Measurements from ENCODE around the gene DUSP6. TPM values are rescaled to one million over a fixed set of nuclear protein-coding genes. Genes with fewer than 3 reads are reported as not detected.
A peak's percentile ranks its signal among the peaks of the same experiment; 100 is the strongest.

The DUSP6 gene
- total RNA-seq, 1 donor from 2014 or later: 24.8 TPM

- Mint-ChIP-seq H3K27ac (peak overlapping the region; percentile 27), H3K27me3 (ENCODE audit: low read depth) (peaks cover 38% of the 10 kb centered on the region), H3K4me3 (peak overlapping the region; percentile 84), H3K36me3 (no peaks in the 10 kb centered on the region), H3K4me1 (peaks cover 66% of the 10 kb centered on the region), H3K9me3 (no peaks in the 10 kb centered on the region)
- no peak for DNase-seq (ENCODE audit: low spot score in 2 of 2, unreplicated experiment in 2 of 2)
- TF ChIP-seq, protein P1, sequence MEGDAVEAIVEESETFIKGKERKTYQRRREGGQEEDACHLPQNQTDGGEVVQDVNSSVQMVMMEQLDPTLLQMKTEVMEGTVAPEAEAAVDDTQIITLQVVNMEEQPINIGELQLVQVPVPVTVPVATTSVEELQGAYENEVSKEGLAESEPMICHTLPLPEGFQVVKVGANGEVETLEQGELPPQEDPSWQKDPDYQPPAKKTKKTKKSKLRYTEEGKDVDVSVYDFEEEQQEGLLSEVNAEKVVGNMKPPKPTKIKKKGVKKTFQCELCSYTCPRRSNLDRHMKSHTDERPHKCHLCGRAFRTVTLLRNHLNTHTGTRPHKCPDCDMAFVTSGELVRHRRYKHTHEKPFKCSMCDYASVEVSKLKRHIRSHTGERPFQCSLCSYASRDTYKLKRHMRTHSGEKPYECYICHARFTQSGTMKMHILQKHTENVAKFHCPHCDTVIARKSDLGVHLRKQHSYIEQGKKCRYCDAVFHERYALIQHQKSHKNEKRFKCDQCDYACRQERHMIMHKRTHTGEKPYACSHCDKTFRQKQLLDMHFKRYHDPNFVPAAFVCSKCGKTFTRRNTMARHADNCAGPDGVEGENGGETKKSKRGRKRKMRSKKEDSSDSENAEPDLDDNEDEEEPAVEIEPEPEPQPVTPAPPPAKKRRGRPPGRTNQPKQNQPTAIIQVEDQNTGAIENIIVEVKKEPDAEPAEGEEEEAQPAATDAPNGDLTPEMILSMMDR (IDR thresholded peaks at IDR 0.05; ENCODE audit: unreplicated experiment): no peak
Measured at GRCh38 chr12:89349814-89350213, 2.5 kb downstream of the DUSP6 start.

- peaks cover 64% of the 10 kb centered on the region for H3K4me1 Mint-ChIP-seq
- no peak overlapping the region for H3K27ac Mint-ChIP-seq
- TF ChIP-seq, protein P1 (IDR thresholded peaks at IDR 0.05; ENCODE audit: unreplicated experiment): no peak
- no peaks in the 10 kb centered on the region for H3K36me3 Mint-ChIP-seq
- DNase-seq (ENCODE audit: low spot score in 2 of 2, unreplicated experiment in 2 of 2): no peak
- peak overlapping the region; percentile 84 for H3K4me3 Mint-ChIP-seq
- H3K27me3 Mint-ChIP-seq (ENCODE audit: low read depth): peaks cover 40% of the 10 kb centered on the region
- no peaks in the 10 kb centered on the region for H3K9me3 Mint-ChIP-seq
Measured at GRCh38 chr12:89348894-89349699, 3.2 kb downstream of the DUSP6 start.

GRCh38 chr12:89347325-89347829, 4.9 kb downstream of the DUSP6 start:
- no peak overlapping the region for H3K4me3 Mint-ChIP-seq
- no peaks in the 10 kb centered on the region for H3K36me3 Mint-ChIP-seq
- peaks cover 61% of the 10 kb centered on the region for H3K4me1 Mint-ChIP-seq
- TF ChIP-seq, protein P1 (IDR thresholded peaks at IDR 0.05; ENCODE audit: unreplicated experiment): no peak
- no peak overlapping the region for H3K27ac Mint-ChIP-seq
- DNase-seq (ENCODE audit: low spot score in 2 of 2, unreplicated experiment in 2 of 2): no peak
- H3K27me3 Mint-ChIP-seq (ENCODE audit: low read depth): peaks cover 40% of the 10 kb centered on the region
- no peaks in the 10 kb centered on the region for H3K9me3 Mint-ChIP-seq

DNA sequence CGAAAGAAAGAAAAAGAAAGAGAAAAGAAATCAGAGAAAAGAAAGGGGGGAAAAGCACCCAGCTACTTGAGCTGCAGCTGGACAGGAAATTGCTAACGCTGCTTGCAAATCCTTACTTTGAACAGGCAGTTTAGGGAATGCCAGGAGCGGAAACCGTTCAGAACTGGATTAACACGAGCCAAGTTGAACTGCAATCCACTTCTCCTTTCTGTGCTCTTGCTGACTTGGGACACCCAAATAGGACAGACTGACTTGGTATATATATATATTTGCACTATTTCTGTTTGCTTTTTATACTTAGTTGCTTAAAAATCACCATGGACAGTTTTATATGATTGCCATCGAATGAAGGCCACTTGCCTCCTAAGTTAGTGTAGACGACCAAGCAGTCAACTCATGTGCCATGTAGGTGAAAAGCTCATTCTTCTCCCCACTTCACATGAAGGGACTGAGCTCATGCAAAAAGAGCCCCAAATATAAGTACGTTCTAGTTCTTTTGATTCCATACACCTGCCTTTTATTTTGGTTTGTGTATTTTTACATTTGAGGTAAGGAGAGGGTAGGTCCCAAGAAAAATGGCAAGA, 5.5 kb downstream of the DUSP6 start:
- H3K27me3 Mint-ChIP-seq (ENCODE audit: low read depth): peaks cover 40% of the 10 kb centered on the region
- H3K36me3 Mint-ChIP-seq: no peaks in the 10 kb centered on the region
- no peak for DNase-seq (ENCODE audit: low spot score in 2 of 2, unreplicated experiment in 2 of 2)
- H3K9me3 Mint-ChIP-seq: no peaks in the 10 kb centered on the region
- peaks cover 57% of the 10 kb centered on the region for H3K4me1 Mint-ChIP-seq
- peak overlapping the region; percentile 35 for H3K27ac Mint-ChIP-seq
- no peak overlapping the region for H3K4me3 Mint-ChIP-seq
- TF ChIP-seq, protein P1 (IDR thresholded peaks at IDR 0.05; ENCODE audit: unreplicated experiment): no peak

GRCh38 chr12:89345830-89346740, 6.2 kb downstream of the DUSP6 start:
- no peak for DNase-seq (ENCODE audit: low spot score in 2 of 2, unreplicated experiment in 2 of 2)

More at GRCh38 chr12:89345830-89346740, 6.2 kb downstream of the DUSP6 start:
- Mint-ChIP-seq H3K9me3 (no peaks in the 10 kb centered on the region), H3K36me3 (no peaks in the 10 kb centered on the region), H3K4me1 (peaks cover 55% of the 10 kb centered on the region), H3K27ac (peak overlapping the region; percentile 35), H3K27me3 (ENCODE audit: low read depth) (peaks cover 36% of the 10 kb centered on the region), H3K4me3 (no peak overlapping the region)
- TF ChIP-seq, protein P1 (IDR thresholded peaks at IDR 0.05; ENCODE audit: unreplicated experiment): no peak
